ENCODE measurements around the gene ARHGAP25. TPM values are rescaled to one million over a fixed set of nuclear protein-coding genes. Genes with fewer than 3 reads are reported as not detected.

Gene ARHGAP25
- total RNA-seq, 1 donor = under 0.01 TPM

GRCh38 chr2:68742626-68743415 is 8.2 kb downstream of the ARHGAP25 start:
- Histone ChIP-seq H3K27ac (ENCODE audit: low read depth, low read length) (no peak overlapping the region), H3K36me3 (ENCODE audit: insufficient read depth, low read length) (no peaks in the 10 kb centered on the region), H3K4me1 (ENCODE audit: insufficient read depth, low read length) (no peaks in the 10 kb centered on the region), H3K9me3 (ENCODE audit: low read depth, low read length) (no peaks in the 10 kb centered on the region), H4K20me1 (ENCODE audit: insufficient read depth, low read length) (no peaks in the 10 kb centered on the region), H3K4me2 (ENCODE audit: insufficient read depth, low read length) (no peak overlapping the region), H3K27me3 (ENCODE audit: insufficient read depth, low read length) (peaks cover 31% of the 10 kb centered on the region), H3K79me2 (ENCODE audit: insufficient read depth, low read length) (no peaks in the 10 kb centered on the region), H3K4me3 (ENCODE audit: insufficient read depth, low read length) (no peak overlapping the region), H2AFZ (ENCODE audit: low read length) (no peak overlapping the region)
- no peak for TF ChIP-seq CTCF (IDR thresholded peaks at IDR 0.05; ENCODE audit: extremely low read depth, low read depth, low read length)
- DNase-seq (ENCODE audit: insufficient read length, low spot score, missing footprints) = no peak

- Histone ChIP-seq H3K27me3 (ENCODE audit: insufficient read depth, low read length) (peaks cover 31% of the 10 kb centered on the region), H3K27ac (ENCODE audit: low read depth, low read length) (no peak overlapping the region), H4K20me1 (ENCODE audit: insufficient read depth, low read length) (no peaks in the 10 kb centered on the region), H3K36me3 (ENCODE audit: insufficient read depth, low read length) (no peaks in the 10 kb centered on the region), H2AFZ (ENCODE audit: low read length) (no peak overlapping the region), H3K9me3 (ENCODE audit: low read depth, low read length) (no peaks in the 10 kb centered on the region), H3K4me3 (ENCODE audit: insufficient read depth, low read length) (no peak overlapping the region), H3K4me2 (ENCODE audit: insufficient read depth, low read length) (no peak overlapping the region), H3K4me1 (ENCODE audit: insufficient read depth, low read length) (no peaks in the 10 kb centered on the region), H3K79me2 (ENCODE audit: insufficient read depth, low read length) (no peaks in the 10 kb centered on the region)
- TF ChIP-seq CTCF (IDR thresholded peaks at IDR 0.05; ENCODE audit: extremely low read depth, low read depth, low read length) = no peak
- DNase-seq (ENCODE audit: insufficient read length, low spot score, missing footprints) = no peak
These were observed 8.9 kb downstream of the ARHGAP25 start for GRCh38 chr2:68743531-68743930.

- Histone ChIP-seq H3K36me3 (ENCODE audit: insufficient read depth, low read length) (no peaks in the 10 kb centered on the region), H4K20me1 (ENCODE audit: insufficient read depth, low read length) (no peaks in the 10 kb centered on the region), H2AFZ (ENCODE audit: low read length) (no peak overlapping the region), H3K4me1 (ENCODE audit: insufficient read depth, low read length) (no peaks in the 10 kb centered on the region), H3K27me3 (ENCODE audit: insufficient read depth, low read length) (peaks cover 25% of the 10 kb centered on the region), H3K4me2 (ENCODE audit: insufficient read depth, low read length) (no peak overlapping the region), H3K9me3 (ENCODE audit: low read depth, low read length) (no peaks in the 10 kb centered on the region), H3K79me2 (ENCODE audit: insufficient read depth, low read length) (no peaks in the 10 kb centered on the region), H3K27ac (ENCODE audit: low read depth, low read length) (no peak overlapping the region), H3K4me3 (ENCODE audit: insufficient read depth, low read length) (no peak overlapping the region)
- TF ChIP-seq CTCF (IDR thresholded peaks at IDR 0.05; ENCODE audit: extremely low read depth, low read depth, low read length) = peak; percentile 12
- DNase-seq (ENCODE audit: insufficient read length, low spot score, missing footprints) = no peak
These were observed 9.8 kb downstream of the ARHGAP25 start for GRCh38 chr2:68744366-68744912.

- H4K20me1 ChIP-seq (ENCODE audit: insufficient read depth, low read length) = no peaks in the 10 kb centered on the region
- peaks cover 25% of the 10 kb centered on the region for H3K27me3 ChIP-seq (ENCODE audit: insufficient read depth, low read length)
- no peak overlapping the region for H3K4me3 ChIP-seq (ENCODE audit: insufficient read depth, low read length)
- DNase-seq (ENCODE audit: insufficient read length, low spot score, missing footprints) = no peak
- H3K79me2 ChIP-seq (ENCODE audit: insufficient read depth, low read length) = no peaks in the 10 kb centered on the region
- TF ChIP-seq CTCF (IDR thresholded peaks at IDR 0.05; ENCODE audit: extremely low read depth, low read depth, low read length) = no peak
- H3K9me3 ChIP-seq (ENCODE audit: low read depth, low read length) = no peaks in the 10 kb centered on the region
- no peak overlapping the region for H2AFZ ChIP-seq (ENCODE audit: low read length)
- no peaks in the 10 kb centered on the region for H3K36me3 ChIP-seq (ENCODE audit: insufficient read depth, low read length)
- no peak overlapping the region for H3K27ac ChIP-seq (ENCODE audit: low read depth, low read length)
- no peaks in the 10 kb centered on the region for H3K4me1 ChIP-seq (ENCODE audit: insufficient read depth, low read length)
- no peak overlapping the region for H3K4me2 ChIP-seq (ENCODE audit: insufficient read depth, low read length)
These were observed 10.4 kb downstream of the ARHGAP25 start for GRCh38 chr2:68745006-68745405.

Measured in osteoblast (primary cell).